Hepatocyte (in vitro differentiated cells): ENCODE data around the gene TEX13C.

Experiments used
- EZH2 ChIP-seq: fragments of 200-600 bp; sonication (generic); IDR thresholded peaks from 2 replicates; pipeline ENCODE4 v1.6.1; 2016; ENCODE audit warnings: antibody characterized with exemption, mild to moderate bottlenecking, borderline replicate concordance
- TF ChIP-seq, protein P1 (sequence below): fragments of 200-600 bp; sonication (generic); IDR thresholded peaks from 2 replicates; pipeline ENCODE4 v1.5.1; 2016; ENCODE audit warnings: antibody characterized with exemption, mild to moderate bottlenecking; ENCODE audit not compliant: poor library complexity

DNA sequence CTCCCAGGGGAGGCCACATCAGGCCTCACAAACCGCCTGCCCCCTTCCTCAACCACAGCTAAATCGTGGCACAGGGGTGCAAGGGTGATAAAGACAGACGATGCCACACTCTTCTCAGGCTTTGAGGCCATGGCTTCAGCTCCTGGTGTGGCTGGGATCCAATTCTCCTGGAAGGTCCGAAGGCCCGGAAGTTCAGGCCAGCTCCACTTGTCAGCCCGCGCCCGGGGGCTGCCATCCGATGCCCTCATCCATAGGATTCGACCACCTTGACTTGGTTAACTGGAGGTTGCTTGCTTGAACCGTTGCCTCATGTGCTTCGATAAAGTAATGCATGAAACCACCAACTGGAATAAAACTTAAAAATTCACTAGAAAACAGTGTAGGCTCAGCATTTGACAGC is 8.2 kb downstream of the TEX13C start:
- TF ChIP-seq, protein P1, sequence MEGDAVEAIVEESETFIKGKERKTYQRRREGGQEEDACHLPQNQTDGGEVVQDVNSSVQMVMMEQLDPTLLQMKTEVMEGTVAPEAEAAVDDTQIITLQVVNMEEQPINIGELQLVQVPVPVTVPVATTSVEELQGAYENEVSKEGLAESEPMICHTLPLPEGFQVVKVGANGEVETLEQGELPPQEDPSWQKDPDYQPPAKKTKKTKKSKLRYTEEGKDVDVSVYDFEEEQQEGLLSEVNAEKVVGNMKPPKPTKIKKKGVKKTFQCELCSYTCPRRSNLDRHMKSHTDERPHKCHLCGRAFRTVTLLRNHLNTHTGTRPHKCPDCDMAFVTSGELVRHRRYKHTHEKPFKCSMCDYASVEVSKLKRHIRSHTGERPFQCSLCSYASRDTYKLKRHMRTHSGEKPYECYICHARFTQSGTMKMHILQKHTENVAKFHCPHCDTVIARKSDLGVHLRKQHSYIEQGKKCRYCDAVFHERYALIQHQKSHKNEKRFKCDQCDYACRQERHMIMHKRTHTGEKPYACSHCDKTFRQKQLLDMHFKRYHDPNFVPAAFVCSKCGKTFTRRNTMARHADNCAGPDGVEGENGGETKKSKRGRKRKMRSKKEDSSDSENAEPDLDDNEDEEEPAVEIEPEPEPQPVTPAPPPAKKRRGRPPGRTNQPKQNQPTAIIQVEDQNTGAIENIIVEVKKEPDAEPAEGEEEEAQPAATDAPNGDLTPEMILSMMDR = no peak
- no peak for TF ChIP-seq EZH2
